GM18868 (cell line): ENCODE data around the gene KRTAP4-11.
"Not testable (repeated sequence)": the region's sequence is repeated elsewhere in the genome, so short reads cannot be mapped to it uniquely, and the experiment has no call there.

Source experiments
- ATAC-seq: cut with Tn5 transposase; IDR thresholded peaks from one replicate; pipeline ENCODE4 v1.9.1; 2021; ENCODE audit warnings: mild to moderate bottlenecking, moderate library complexity; ENCODE audit not compliant: unreplicated experiment

Gene KRTAP4-11

GRCh38 chr17:41125064-41125463 lies 6.9 kb upstream of the KRTAP4-11 start:
- no peak for ATAC-seq

- not testable (repeated sequence) for ATAC-seq
These were observed 5.8 kb upstream of the KRTAP4-11 start, which contains the start of gene KRTAP4-12 for GRCh38 chr17:41123991-41124371. KRTAP4-12 (minus strand) TSS chr17:41124182; CDS start chr17:41124122, 60 bp downstream.

DNA sequence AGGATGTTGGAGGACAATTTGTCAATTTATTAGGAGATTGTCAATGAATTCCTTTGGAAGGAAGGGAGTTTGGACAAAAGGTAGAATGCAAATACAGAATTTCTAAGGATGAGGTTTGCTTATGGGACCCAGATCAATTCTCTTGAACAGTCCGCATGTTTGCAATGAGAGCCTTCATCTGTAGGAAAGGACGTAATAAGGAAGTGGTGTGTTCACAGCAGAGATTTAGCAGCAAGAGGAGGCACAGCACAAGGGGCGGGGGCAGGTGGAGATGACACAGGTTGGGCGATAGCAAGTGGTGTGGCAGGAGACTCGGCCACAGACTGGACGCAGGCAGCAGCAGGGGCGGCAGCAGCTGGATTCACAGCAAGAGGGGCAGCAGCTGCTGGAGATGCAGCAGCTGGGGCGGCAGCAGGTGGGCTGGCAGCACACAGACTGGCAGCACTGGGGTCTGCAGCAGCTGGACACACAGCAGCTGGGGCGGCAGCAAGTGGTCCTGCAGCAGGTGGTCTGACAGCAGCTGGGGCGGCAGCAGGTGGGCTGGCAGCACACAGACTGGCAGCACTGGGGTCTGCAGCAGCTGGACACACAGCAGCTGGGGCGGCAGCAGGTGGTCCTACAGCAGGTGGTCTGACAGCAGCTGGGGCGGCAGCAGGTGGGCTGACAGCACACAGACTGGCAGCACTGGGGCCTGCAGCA lies 5.3 kb upstream of the KRTAP4-11 start:
- not testable (repeated sequence) for ATAC-seq

DNA sequence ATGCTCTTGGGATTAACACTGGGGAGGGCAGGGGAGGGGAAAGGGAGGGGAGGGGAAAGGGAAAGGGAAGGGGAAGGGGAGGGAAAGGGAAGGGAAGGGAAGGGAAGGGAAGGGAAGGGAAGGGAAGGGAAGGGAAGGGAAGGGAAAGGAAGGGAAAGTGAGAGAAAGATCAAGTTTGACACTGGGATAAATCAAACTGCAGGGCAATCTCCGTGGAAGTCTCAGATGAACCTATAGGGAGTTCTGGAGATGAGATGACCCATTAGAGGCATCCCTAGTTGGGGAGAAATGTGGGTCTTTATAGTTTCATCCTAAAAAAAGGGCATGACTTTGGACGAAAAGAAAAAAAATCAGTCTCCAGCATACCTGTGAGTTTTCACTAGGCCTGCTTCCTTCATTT lies 3.6 kb upstream of the KRTAP4-11 start:
- no peak for ATAC-seq

DNA sequence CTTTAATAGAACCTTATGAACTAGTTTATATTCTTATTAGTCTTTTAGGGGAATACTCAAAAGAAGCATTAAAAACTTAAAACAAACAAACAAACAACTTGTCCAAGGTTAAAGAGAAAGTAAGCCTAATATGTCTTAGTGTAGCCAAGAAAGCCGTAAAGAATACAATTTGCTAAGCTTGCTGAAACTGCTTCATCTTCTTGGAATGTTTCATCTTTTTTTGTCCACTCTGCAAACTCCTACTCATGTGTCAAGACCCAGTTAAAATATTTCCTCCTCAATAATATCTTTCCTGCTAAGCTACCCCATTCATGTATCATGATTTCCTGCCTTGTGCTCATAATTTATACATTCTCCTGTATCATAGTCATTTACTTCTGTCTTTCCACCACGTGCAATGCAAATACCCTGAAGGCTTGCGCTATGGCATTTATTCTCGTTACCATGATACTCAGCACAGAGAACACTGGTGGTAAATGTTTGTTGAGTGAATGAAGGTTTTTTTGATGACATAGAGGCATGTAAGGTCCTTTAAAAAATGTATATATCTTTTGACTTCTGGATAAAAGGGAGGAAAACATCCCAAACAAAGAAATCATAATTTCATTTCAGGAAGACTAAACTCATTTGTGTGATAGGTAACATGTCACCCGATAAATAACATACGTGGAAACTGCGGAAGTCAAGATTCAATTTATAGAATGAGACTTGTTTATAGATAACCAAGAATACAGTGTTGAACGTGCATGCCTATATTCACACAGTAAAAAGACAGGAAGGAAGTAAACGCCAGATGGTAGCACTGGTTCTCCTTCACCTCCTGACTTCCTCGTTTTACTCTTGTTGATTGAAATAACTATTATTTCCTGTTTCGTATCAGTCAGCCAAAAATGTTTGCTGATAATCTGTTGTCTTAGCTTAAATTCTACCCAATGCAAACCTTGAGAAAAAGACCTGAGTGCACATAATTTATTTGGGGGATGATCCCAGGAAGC lies 1.8 kb upstream of the KRTAP4-11 start:
- ATAC-seq = not testable (repeated sequence)

GRCh38 chr17:41118721-41119120 lies 548 bp upstream of the KRTAP4-11 start:
- ATAC-seq = no peak

DNA sequence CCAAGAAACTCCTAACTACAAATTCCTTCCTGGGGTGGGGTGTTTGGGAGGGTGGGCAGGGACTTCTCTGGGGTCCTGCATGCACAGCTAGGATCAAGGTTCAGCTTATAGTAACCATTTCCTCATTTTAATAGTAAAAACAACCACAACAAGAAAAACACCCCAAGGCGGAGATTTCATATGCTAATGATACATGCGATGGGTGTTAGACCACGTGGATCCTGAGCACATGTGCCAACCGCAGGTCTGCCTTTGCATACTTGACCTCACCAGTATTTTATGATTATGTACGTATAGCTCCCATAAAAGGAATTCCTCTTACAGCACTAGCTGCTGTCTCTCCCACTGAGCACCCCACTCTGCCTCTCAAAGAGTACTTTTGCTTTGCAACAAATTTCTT lies 1.9 kb downstream of the KRTAP4-11 start:
- ATAC-seq = no peak

DNA sequence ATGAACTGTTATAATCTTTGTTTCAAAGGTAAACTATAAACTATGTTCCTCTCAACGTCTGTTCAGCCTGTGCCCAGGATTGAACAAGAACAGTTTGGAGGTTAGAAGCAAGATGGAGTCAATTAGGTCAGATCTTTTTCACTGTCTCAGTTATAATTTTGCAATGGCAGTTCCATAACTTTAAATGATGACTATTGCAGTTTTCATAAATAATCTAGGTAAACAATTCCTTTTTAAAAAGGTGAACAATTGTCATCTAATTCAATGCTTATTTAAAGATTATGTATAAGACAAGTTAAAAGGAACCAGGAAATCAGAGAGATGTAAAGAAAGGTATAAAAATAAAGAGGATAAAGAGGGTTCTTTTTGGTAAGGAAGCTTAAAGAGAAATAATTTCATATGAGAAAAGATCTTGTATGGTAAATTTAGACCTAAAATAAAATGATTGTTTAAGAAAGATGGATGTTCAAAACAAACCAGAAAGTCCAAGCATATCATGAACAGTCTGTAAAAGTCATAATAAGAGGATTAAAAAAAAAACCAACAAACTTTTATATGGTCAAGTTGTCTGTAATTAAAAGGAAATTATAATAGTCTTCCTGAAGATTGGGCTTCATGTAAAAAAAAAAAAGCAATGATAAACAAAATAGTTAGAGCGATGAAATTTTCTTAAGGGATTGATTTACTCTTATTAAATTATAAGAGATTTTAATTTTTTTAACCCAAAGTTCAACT lies 6.9 kb downstream of the KRTAP4-11 start:
- ATAC-seq = no peak

GRCh38 chr17:41108728-41109386 lies 9.3 kb downstream of the KRTAP4-11 start:
- ATAC-seq = not testable (repeated sequence)

DNA sequence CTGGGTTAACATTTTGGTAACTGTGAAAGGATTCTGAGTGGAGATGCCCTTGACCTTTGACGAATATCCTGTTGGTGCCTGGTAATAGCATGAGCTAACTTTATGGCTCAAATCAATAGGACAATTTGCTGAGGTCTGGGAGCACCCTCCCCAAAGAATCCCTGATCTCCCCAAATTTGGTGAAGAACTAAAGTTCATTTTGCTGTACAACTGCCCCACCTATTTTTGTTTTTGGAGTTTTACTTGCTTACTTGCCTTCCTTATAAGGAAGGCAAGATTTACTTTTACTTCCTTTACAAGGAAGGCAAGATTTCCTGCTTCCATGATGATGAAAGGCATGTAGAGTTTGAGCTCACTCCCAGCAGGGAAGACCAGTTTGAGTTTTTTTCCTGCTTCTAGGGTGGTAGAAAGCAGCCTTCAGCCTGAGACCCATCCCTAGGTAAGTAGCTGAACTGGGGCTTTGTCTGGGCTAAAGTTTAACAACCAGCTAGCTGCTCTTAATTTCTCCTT lies 10.2 kb downstream of the KRTAP4-11 start:
- ATAC-seq = no peak

GRCh38 chr17:41105347-41105746 lies 12.8 kb downstream of the KRTAP4-11 start, which contains the start of gene KRTAP4-9:
KRTAP4-9 (plus strand) TSS chr17:41105389; CDS start chr17:41105389, 0 bp downstream.
- ATAC-seq = not testable (repeated sequence)

GRCh38 chr17:41104386-41105038 lies 13.7 kb downstream of the KRTAP4-11 start:
- ATAC-seq = not testable (repeated sequence)

- ATAC-seq = no peak
These were observed 14.3 kb downstream of the KRTAP4-11 start for GRCh38 chr17:41103896-41104295.

DNA sequence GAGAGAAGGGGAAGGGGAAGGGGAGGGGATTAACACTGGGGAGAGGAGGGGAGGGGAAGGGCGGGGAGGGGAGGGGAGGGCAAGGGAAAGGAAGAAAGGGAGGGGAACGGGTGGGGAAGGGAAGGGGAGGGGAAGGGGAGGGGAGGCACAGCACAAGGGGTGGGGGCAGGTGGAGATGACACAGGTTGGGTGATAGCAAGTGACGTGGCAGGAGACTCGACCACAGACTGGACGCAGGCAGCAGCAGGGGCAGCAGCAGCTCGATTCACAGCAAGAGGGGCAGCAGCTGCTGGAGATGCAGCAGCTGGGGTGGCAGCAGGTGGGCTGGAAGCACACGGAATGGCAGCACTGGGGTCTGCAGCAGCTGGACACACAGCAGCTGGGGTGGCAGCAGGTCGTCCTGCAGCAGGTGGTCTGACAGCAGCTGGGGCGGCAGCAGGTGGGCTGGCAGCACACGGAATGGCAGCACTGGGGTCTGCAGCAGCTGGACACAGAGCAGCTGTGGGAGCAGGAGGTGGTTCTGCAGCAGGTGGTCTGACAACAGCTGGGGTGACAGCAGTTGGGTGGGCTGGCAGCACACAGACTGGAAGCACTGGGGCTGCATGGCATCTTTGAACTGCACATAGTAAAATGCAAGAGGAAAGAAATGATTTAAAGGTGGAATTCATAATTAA lies 16.4 kb downstream of the KRTAP4-11 start, which contains the start of gene KRTAP4-16:
Gene KRTAP4-16 (minus strand): TSS at position 624 of the 674 bp plus-strand sequence. CDS start 0 bp downstream, at position 624.
- no peak for ATAC-seq

- not testable (repeated sequence) for ATAC-seq
These were observed 18.3 kb downstream of the KRTAP4-11 start for GRCh38 chr17:41099682-41100480.

GRCh38 chr17:41098481-41098880 lies 19.7 kb downstream of the KRTAP4-11 start:
- ATAC-seq = no peak

- ATAC-seq = no peak
These were observed 20.1 kb downstream of the KRTAP4-11 start, which contains the start of gene KRTAP4-8 for GRCh38 chr17:41098042-41098441. KRTAP4-8 (minus strand) TSS chr17:41098142; CDS start chr17:41098084, 58 bp downstream.

DNA sequence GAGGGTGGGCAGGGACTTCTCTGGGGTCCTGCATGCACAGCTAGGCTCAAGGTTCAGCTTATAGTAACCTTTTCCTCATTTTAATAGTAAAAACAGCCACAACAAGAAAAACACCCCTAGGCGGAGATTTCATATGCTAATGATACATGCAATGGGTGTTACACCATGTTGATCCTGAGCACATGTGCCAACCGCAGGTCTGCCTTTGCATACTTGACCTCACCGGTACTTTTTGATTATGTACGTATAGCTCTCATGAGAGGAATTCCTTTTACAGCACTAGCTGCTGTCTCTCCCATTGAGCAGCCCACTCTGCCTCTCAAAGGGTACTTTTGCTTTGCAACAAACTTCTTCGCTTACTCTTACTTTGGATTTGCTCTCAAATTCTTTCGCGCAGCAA lies 22.1 kb downstream of the KRTAP4-11 start:
- no peak for ATAC-seq
